DMS 273 (cell line): Measurements from ENCODE around the gene ARHGEF19.
"Not testable (repeated sequence)": the region's sequence is repeated elsewhere in the genome, so short reads cannot be mapped to it uniquely, and the experiment has no call there.

ENCODE experiments used
- DNase-seq: peaks from one replicate; lab custom pipeline; 2025; ENCODE audit not compliant: unreplicated experiment; lab: John Stamatoyannopoulos, UW

Gene ARHGEF19

DNA sequence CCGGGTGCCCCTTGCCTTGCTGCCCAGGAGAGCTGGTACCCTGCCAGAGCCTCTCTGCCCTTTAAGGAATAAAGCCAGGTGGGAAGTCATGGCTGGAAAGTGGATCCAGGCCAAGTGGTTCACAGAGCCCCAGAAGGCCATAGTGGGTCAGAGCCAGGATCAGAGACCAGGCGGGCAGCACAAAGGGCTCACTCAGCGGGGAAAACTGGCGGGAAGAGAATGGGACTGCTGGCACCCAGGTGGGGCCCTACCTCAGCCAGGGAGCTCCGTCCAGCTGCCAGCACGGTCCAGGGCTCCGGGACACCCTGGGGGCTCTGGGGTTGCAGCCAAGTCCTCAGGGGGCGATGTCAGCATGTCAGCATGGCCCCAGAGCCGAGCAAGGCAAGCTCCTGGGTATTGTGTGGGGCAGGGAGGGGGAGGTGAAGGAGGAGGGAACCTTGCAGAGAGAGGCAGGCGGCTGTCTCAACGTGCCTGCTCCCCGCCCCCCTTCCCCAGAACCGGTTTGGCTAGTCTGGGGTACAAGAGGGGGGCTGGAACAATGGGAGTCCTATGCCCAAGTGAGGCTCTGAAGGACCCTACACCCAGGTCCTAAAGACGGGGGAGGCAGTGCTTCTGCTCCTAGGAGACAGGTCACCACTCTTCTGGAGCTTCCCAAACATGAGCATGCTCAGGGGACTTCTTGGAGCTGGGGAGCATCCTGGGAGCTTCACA lies at the start of gene ARHGEF19:
TSS of gene ARHGEF19 (minus strand) at position 402 of the 711 bp plus-strand sequence. CDS start 3,598 bp downstream, outside the sequence.
- DNase-seq: peak; percentile 31

DNA sequence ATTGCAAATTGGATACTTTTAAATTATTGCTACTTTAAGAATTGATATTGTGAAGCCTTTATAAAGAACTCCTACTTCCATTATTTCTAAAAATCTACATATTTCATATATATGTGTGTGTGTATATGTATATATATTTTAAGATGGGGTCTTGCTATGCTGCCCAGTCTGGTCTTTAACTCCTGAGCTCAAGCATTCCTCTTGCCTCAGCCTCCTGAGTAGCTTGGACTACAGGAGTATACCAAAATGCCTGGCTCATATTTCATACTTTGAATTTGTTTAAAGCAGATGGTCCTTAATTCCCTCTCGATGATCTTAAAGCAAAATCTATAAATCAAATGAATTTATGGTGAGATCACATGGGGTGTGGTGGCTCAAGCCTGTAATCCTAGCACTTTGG lies 49.6 kb upstream of the ARHGEF19 start:
- DNase-seq: no peak

DNA sequence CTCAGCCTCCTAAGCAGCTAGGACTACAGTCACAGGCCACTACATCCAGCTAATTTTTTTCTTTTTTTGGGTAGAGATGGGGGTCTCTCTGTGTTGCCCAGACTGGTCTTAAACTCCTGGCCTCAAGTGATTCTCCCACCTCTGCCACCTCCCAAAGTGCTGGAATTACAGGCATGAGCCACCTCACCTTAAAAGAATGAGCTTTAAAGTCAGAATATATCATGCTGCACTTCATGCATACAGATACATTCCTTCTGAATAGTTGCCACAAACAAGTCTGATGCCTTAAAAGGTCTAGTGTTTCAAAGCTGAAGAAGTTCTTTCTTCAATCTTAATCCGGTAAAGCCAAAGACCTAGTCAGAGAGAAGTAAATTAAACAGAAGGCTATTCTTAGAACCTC lies 48.4 kb upstream of the ARHGEF19 start:
- no peak for DNase-seq

DNA sequence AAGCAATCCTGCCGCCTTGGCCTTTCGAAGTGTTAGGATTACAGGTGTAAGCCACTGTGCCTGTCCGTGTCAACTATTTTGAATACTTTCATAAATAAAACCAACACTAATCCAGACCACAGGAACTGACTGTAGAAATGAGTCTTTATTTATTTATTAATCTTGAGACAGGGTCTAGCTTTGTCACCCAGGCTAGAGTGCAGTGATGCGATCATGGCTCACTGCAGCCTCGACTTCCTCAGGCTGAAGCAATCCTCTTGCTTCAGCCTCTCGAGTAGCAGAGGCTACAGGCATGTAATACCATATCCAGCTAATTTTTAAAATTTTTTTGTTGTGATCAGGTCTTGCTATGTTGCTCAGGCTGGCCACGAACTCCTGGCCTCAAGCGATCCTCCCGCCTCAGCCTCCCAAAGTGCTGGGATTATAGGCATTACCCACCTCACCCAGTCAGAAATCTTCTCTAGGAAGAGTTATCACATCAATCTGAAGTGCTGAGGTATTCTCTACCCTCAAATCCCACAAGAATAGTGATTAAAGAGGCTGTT lies 46.2 kb upstream of the ARHGEF19 start:
- DNase-seq: no peak

DNA sequence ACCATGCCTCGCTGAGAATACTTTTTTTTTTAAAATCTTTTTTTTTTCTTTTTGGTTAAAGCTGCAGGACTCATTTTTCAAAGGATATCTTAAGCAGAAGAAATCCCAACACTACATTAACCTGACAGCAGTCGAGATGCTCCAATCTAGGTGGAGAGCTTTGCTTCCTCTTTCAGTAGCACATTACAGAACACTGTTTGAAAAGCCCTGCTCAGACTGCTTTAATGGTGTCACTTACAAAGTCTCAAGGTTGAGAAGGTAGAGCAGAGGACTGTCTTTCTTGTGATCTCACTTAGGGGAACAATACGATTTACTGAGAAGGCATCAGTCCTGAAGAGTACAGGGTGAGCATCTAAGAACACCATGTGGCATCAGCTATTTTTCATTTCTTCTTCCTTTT lies 45.5 kb upstream of the ARHGEF19 start:
- DNase-seq: no peak

DNA sequence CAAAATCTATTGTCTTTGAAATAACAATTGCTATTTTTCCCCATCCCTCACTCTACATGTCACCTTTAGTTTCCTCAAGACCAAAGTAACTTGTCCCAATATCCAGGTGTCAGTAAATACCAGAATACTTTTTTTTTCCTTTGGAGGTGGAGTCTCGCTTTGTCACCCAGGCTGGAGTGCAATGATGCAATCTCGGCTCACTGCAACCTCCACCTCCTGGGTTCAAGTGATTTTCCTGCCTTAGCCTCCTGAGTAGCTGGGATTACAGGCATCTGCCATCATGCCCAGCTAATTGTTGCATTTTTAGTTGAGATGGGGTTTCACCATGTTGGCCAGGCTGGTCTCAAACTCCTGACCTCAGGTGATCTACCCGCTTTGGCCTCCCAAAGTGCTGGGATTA lies 45.1 kb upstream of the ARHGEF19 start:
- DNase-seq: not testable (repeated sequence)

DNA sequence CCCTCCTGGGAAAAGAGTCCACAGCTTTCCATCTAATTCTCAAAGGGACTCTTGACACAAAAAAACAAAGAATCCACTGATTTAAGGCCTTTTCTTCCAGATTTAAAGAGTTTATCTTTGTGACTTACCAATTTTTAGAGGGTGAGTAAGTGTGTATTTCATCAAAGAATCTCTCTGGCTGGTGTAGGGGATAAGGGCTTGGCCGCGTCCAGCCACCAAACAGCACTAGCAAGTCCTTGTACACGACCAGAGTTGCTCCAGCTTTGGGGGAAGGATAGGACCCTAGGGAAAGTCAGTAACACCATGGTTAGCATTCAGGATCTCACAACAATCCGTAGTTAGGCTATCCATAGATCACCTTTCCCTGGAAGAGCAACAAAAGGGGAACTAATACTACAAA lies 44.0 kb upstream of the ARHGEF19 start:
- DNase-seq: no peak

DNA sequence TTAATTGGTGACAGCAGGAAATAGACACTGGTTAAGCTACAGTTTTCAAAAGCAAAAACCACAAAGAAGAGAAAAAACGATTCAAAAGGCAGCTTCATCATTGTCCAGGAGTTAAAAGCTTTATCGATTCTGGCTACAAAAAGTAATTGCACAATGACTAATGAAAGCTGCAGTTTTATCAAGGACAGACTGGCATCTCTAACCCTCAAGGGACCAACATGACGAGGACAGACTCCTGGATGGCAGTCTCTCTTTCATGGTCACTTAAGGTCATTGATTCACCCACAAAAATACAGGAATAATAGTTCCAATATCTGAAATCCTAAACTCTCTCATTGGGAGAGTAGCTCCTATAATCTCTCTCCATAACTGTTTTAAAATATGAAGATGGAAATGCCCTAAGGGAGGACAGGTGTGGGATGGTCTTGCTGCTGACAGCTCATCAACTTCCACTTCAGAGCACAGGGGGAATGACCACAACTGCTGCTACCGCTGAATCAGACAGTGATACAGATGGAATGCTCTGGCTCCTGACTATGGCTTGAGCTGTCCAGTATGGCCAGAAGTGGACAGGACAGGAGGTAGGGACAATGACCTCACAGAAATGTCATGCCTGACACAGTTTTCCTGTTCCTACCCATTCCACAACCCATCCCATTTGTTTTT lies 41.9 kb upstream of the ARHGEF19 start:
- no peak for DNase-seq

- DNase-seq: no peak
Measured at GRCh38 chr1:16253332-16253922, 41.0 kb upstream of the ARHGEF19 start.

GRCh38 chr1:16252912-16253311 lies 40.5 kb upstream of the ARHGEF19 start:
- no peak for DNase-seq

- DNase-seq: no peak
Measured at GRCh38 chr1:16251381-16251780, 38.9 kb upstream of the ARHGEF19 start.

- DNase-seq: no peak
Measured at GRCh38 chr1:16250524-16251251, 38.2 kb upstream of the ARHGEF19 start.

GRCh38 chr1:16249596-16250241 lies 37.3 kb upstream of the ARHGEF19 start:
- no peak for DNase-seq

GRCh38 chr1:16248603-16249516 lies 36.4 kb upstream of the ARHGEF19 start:
- DNase-seq: peak; percentile 93

DNA sequence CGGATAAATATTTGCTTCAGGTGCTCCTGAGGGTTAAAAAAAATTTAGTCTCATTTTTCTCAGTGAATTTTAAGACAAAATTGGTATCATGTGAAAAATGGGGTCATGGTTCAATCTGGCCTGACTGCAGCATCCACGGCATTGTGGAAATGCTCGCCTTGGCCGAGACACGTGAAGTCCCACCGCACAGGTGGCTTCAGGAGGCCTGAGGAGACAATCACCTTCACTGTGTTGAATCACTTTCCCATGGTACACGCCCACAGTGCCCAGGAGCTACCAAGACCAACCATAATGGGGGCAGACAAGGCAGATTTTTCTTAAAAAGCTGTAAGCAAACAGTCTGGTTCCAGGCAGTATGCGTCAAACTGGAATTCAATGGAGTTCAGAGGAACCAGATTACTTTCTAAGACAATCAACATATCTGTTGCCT lies 35.6 kb upstream of the ARHGEF19 start:
- DNase-seq: no peak

GRCh38 chr1:16247441-16247840 lies 35.0 kb upstream of the ARHGEF19 start:
- no peak for DNase-seq

- no peak for DNase-seq
Measured at GRCh38 chr1:16246961-16247360, 34.5 kb upstream of the ARHGEF19 start.

GRCh38 chr1:16246239-16246638 lies 33.8 kb upstream of the ARHGEF19 start:
- DNase-seq: not testable (repeated sequence)

DNA sequence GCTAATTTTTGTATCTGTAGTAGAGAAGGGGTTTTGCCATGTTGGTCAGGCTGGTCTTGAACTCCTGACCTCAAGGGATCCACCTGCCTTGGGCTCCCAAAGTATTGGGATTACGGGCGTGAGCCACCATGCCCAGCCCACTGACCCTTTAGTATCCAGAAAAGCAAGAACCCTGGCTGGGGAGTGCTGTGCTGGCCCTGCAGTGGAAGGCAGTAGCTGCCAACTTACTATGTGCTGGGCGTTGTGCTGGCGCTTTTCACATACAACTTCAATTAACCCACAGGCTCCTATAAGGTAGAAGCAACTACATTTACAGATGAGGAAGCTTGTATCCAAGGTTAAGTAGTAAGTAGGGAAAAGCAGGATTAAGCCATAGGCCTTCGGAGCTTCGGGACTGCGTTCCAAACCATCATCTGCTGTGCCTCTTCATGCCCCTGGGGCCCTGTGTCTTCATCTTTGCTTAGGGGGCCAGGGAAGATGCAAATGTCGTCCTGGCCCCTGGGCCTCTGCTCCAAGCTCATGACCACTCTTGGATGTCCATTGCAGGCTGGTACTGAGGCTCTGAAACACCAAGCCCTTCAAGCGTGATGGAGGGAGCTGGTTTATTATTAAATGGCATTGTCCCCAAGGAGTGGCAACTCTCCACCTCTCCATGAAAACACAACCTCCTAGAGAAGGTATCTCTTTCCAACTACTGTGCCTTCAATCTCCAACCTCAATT lies 33.2 kb upstream of the ARHGEF19 start:
- DNase-seq: no peak
